HEK293 (cell line): Measurements from ENCODE around the gene PKIG.

Experiments used
- CTCF ChIA-PET: fragments of 350-600 bp; formaldehyde crosslinking; extraction: SDS; loops from one replicate; lab custom pipeline; 2021; ENCODE audit warnings: antibody characterized with exemption; lab: Yijun Ruan, JAX
- POLR2A ChIA-PET: fragments of 300-600 bp; formaldehyde crosslinking; extraction: SDS; loops from one replicate; lab custom pipeline; 2020; ENCODE audit warnings: antibody characterized with exemption, inconsistent platforms; lab: Yijun Ruan, JAX
- H3K27ac ChIP-seq: fragments of 200-500 bp; sonication (Bioruptor generic); 2 replicates; pipeline ENCODE4 v1.5.1; 2014; ENCODE audit warnings: low read depth, low read length, control low read depth, inconsistent platforms; ENCODE audit errors: extremely low read depth
- H3K36me3 ChIP-seq, 2 experiments: fragments of 200-500 bp in 1 of 2; sonication (Bioruptor generic) in 1 of 2; 1 replicate in 1 of 2; 2 replicates in 1 of 2; pipeline ENCODE4 v1.5.1; 2014 to 2017; ENCODE audit warnings: inconsistent platforms in 2 of 2, low read length in 2 of 2; ENCODE audit not compliant: control insufficient read depth in 2 of 2, insufficient read depth in 1 of 2
- H3K4me1 ChIP-seq: fragments of 200-500 bp; sonication (Bioruptor generic); 2 replicates; pipeline ENCODE4 v1.5.1; 2014; ENCODE audit warnings: mild to moderate bottlenecking, low read length, inconsistent platforms; ENCODE audit not compliant: control insufficient read depth, insufficient read depth
- H3K4me3 ChIP-seq: 2 replicates; pipeline ENCODE4 v1.5.1; 2011; ENCODE audit warnings: low read depth, mild to moderate bottlenecking, control low read depth, low read length, moderate library complexity
- H3K9me3 ChIP-seq: fragments of 200-500 bp; sonication (Bioruptor generic); 2 replicates; pipeline ENCODE4 v1.5.1; 2014; ENCODE audit warnings: low read depth, low read length, inconsistent platforms; ENCODE audit not compliant: control insufficient read depth, insufficient read depth
- GLI2 ChIP-seq: fragments of 450-650 bp; formaldehyde crosslinking; IDR thresholded peaks from 2 replicates; pipeline ENCODE4; 2017; ENCODE audit warnings: missing biosample characterization, missing genetic modification characterization, low read depth, borderline replicate concordance
- PATZ1 ChIP-seq: fragments of 450-650 bp; formaldehyde crosslinking; IDR thresholded peaks from 2 replicates; pipeline ENCODE4 v1.5.1; 2016; ENCODE audit warnings: missing biosample characterization, missing genetic modification characterization
- PRDM10 ChIP-seq: fragments of 450-650 bp; formaldehyde crosslinking; IDR thresholded peaks from 2 replicates; pipeline ENCODE4 v1.5.1; 2016; ENCODE audit warnings: missing biosample characterization, missing genetic modification characterization
- ZBTB44 ChIP-seq: fragments of 450-650 bp; IDR thresholded peaks from 2 replicates; pipeline ENCODE4 v1.5.1; 2018; ENCODE audit warnings: missing biosample characterization, mild to moderate bottlenecking, missing genetic modification characterization
- ZFP3 ChIP-seq: fragments of 450-650 bp; formaldehyde crosslinking; IDR thresholded peaks from 2 replicates; pipeline ENCODE4 v1.5.1; 2016; ENCODE audit warnings: low read depth, missing biosample characterization, missing genetic modification characterization
- ZFP41 ChIP-seq: fragments of 450-650 bp; formaldehyde crosslinking; IDR thresholded peaks from 2 replicates; pipeline ENCODE4 v1.5.1; 2016; ENCODE audit warnings: missing biosample characterization, missing genetic modification characterization, borderline replicate concordance
- ZFP69B ChIP-seq: fragments of 450-650 bp; formaldehyde crosslinking; IDR thresholded peaks from 2 replicates; pipeline ENCODE4 v1.5.1; 2016; ENCODE audit warnings: missing biosample characterization, missing genetic modification characterization
- ZNF112 ChIP-seq: fragments of 450-650 bp; formaldehyde crosslinking; IDR thresholded peaks from 2 replicates; pipeline ENCODE4 v1.5.0; 2017; ENCODE audit warnings: missing biosample characterization, missing genetic modification characterization
- ZNF133 ChIP-seq: fragments of 450-650 bp; formaldehyde crosslinking; IDR thresholded peaks from 2 replicates; pipeline ENCODE4 v1.5.1; 2016; ENCODE audit warnings: missing biosample characterization, missing genetic modification characterization
- ZNF155 ChIP-seq: fragments of 450-650 bp; formaldehyde crosslinking; IDR thresholded peaks from 2 replicates; pipeline ENCODE4 v1.5.1; 2016; ENCODE audit warnings: missing biosample characterization, missing genetic modification characterization
- ZNF175 ChIP-seq: fragments of 450-650 bp; formaldehyde crosslinking; IDR thresholded peaks from 2 replicates; pipeline ENCODE4 v1.5.1; 2016; ENCODE audit warnings: missing biosample characterization, missing genetic modification characterization
- ZNF19 ChIP-seq: fragments of 450-650 bp; formaldehyde crosslinking; IDR thresholded peaks from 2 replicates; pipeline ENCODE4; 2016; ENCODE audit warnings: missing biosample characterization, missing genetic modification characterization, low read depth
- ZNF202 ChIP-seq: fragments of 450-650 bp; formaldehyde crosslinking; IDR thresholded peaks from 2 replicates; pipeline ENCODE4 v1.5.1; 2016; ENCODE audit warnings: missing biosample characterization, missing genetic modification characterization, borderline replicate concordance
- ZNF37A ChIP-seq: fragments of 450-650 bp; IDR thresholded peaks from 2 replicates; pipeline ENCODE4 v1.5.1; 2018; ENCODE audit warnings: missing biosample characterization, missing genetic modification characterization
- ZNF558 ChIP-seq: fragments of 450-650 bp; formaldehyde crosslinking; IDR thresholded peaks from 2 replicates; pipeline ENCODE4 v1.5.1; 2016; ENCODE audit warnings: missing biosample characterization, missing genetic modification characterization
- ZNF658 ChIP-seq: fragments of 450-650 bp; formaldehyde crosslinking; IDR thresholded peaks from 2 replicates; pipeline ENCODE4; 2016; ENCODE audit warnings: missing biosample characterization, missing genetic modification characterization
- ZNF704 ChIP-seq: fragments of 450-650 bp; formaldehyde crosslinking; IDR thresholded peaks from 2 replicates; pipeline ENCODE4 v1.5.1; 2016; ENCODE audit warnings: missing biosample characterization, missing genetic modification characterization
- ZNF707 ChIP-seq: fragments of 450-650 bp; formaldehyde crosslinking; IDR thresholded peaks from 2 replicates; pipeline ENCODE4 v1.5.1; 2016; ENCODE audit warnings: missing biosample characterization, missing genetic modification characterization
- ZSCAN16 ChIP-seq: fragments of 450-650 bp; formaldehyde crosslinking; IDR thresholded peaks from 2 replicates; pipeline ENCODE4 v1.5.1; 2016; ENCODE audit warnings: missing biosample characterization, missing genetic modification characterization

Gene PKIG

GRCh38 chr20:44621939-44622338, 39.6 kb downstream of the PKIG start:
- Histone ChIP-seq H3K36me3 (peaks cover 0 to 70% of the 10 kb centered on the region in 2 experiments; a peak in 2 of 3 replicates), H3K9me3 (no peaks in the 10 kb centered on the region), H3K4me3 (no peak overlapping the region), H3K27ac (no peak overlapping the region), H3K4me1 (no peaks in the 10 kb centered on the region)
- no peak for TF ChIP-seq ZFP69B
- no peak for TF ChIP-seq ZNF112 (tag by site-specific recombination)
- CTCF ChIA-PET = no interaction called here
- POLR2A ChIA-PET = no interaction called here

- peaks cover 0 to 68% of the 10 kb centered on the region in 2 experiments; a peak in 2 of 3 replicates for H3K36me3 ChIP-seq
- no peaks in the 10 kb centered on the region for H3K4me1 ChIP-seq
- ChIA-PET POLR2A (no interaction called here), CTCF (interaction anchor here (0.6 kb wide), 1 partner anchor 311 kb away, joined by 3 read pairs; the partner anchor contains the start of gene FITM2)
- H3K9me3 ChIP-seq = no peaks in the 10 kb centered on the region
- TF ChIP-seq ZNF133 (tag by site-specific recombination) = no peak
- no peak for TF ChIP-seq ZFP3
- no peak for TF ChIP-seq ZFP41 (tag by site-specific recombination)
- TF ChIP-seq ZNF202 (tag by site-specific recombination) = no peak
- no peak for TF ChIP-seq ZNF19 (tag by site-specific recombination)
- no peak for TF ChIP-seq ZNF707 (tag by site-specific recombination)
- no peak for TF ChIP-seq ZBTB44
- TF ChIP-seq ZNF558 (tag by site-specific recombination) = no peak
- no peak for TF ChIP-seq ZNF658 (tag by site-specific recombination)
- TF ChIP-seq ZNF37A (tag by site-specific recombination) = no peak
- TF ChIP-seq ZNF175 (tag by site-specific recombination) = no peak
- TF ChIP-seq ZNF155 (tag by site-specific recombination) = no peak
- no peak for TF ChIP-seq ZSCAN16 (tag by site-specific recombination)
- TF ChIP-seq PATZ1 (tag by site-specific recombination) = no peak
- TF ChIP-seq ZNF704 = no peak
- H3K27ac ChIP-seq = no peak overlapping the region
- no peak overlapping the region for H3K4me3 ChIP-seq
Measured at GRCh38 chr20:44622501-44623270, 40.3 kb downstream of the PKIG start.

GRCh38 chr20:44624152-44624551, 41.8 kb downstream of the PKIG start:
- H3K36me3 ChIP-seq = peaks cover 0 to 73% of the 10 kb centered on the region in 2 experiments; a peak in 2 of 3 replicates
- ChIA-PET CTCF (no interaction called here), POLR2A (no interaction called here)
- H3K4me1 ChIP-seq = no peaks in the 10 kb centered on the region
- no peaks in the 10 kb centered on the region for H3K9me3 ChIP-seq
- H3K27ac ChIP-seq = no peak overlapping the region
- no peak overlapping the region for H3K4me3 ChIP-seq
- TF ChIP-seq PRDM10 (tag by site-specific recombination) (no peak), GLI2 (tag by site-specific recombination) (no peak)
